SK-N-MC (cell line): Measurements from ENCODE around the gene PNMT.

ENCODE experiments used
- DNase-seq: peaks from one replicate; pipeline ENCODE4 v3.0.0-alpha.2; 2011; ENCODE audit warnings: low read depth, low spot score
- H3K27ac ChIP-seq: fragments of 200-600 bp; sonication (generic); 2 replicates; pipeline ENCODE4 v1.5.1; 2016; ENCODE audit warnings: mixed run types
- H3K36me3 ChIP-seq: fragments of 200-600 bp; sonication (generic); 2 replicates; pipeline ENCODE4 v1.6.1; 2017; ENCODE audit warnings: antibody characterized with exemption, low read length, mixed read lengths; ENCODE audit not compliant: insufficient read depth
- H3K4me3 ChIP-seq: fragments of 200-600 bp; sonication (generic); 2 replicates; pipeline ENCODE4 v1.5.1; 2016
- H3K9ac ChIP-seq: fragments of 200-600 bp; sonication (generic); 2 replicates; pipeline ENCODE4 v1.8.0; 2017; ENCODE audit warnings: mixed run types, mixed read lengths; ENCODE audit not compliant: insufficient read length
- H3K9me3 ChIP-seq: fragments of 200-600 bp; sonication (generic); 2 replicates; pipeline ENCODE4 v1.6.1; 2017; ENCODE audit warnings: low read depth, mild to moderate bottlenecking, antibody characterized with exemption, low read length, moderate library complexity, mixed read lengths
- EZH2 ChIP-seq: fragments of 200-600 bp; sonication (generic); IDR thresholded peaks from one replicate; pipeline ENCODE4 v1.6.1; 2017; ENCODE audit warnings: antibody characterized with exemption
- FOXP2 ChIP-seq: optimal IDR thresholded peaks from 2 replicates; pipeline ENCODE3; 2011; ENCODE audit warnings: mild to moderate bottlenecking, moderate library complexity; ENCODE audit not compliant: insufficient read depth; ENCODE audit errors: extremely low read length, control extremely low read depth
- POLR2AphosphoS5 ChIP-seq: IDR thresholded peaks from 2 replicates; pipeline ENCODE4 v1.6.1; 2012; ENCODE audit warnings: mild to moderate bottlenecking, low read depth, low read length, borderline replicate concordance

Gene PNMT

GRCh38 chr17:39670746-39671145 is 2.5 kb downstream of the PNMT start:
- H3K4me3 ChIP-seq = no peak overlapping the region
- H3K27ac ChIP-seq = no peak overlapping the region
- no peak for DNase-seq
- H3K9ac ChIP-seq = no peak overlapping the region
- TF ChIP-seq POLR2AphosphoS5 = no peak
- TF ChIP-seq EZH2 = no peak
- no peak for TF ChIP-seq FOXP2
- H3K9me3 ChIP-seq = no peaks in the 10 kb centered on the region
- no peaks in the 10 kb centered on the region for H3K36me3 ChIP-seq

GRCh38 chr17:39671651-39672521 is 3.6 kb downstream of the PNMT start:
- DNase-seq = no peak
- Histone ChIP-seq H3K9ac (no peak overlapping the region), H3K27ac (no peak overlapping the region), H3K36me3 (no peaks in the 10 kb centered on the region), H3K4me3 (no peak overlapping the region), H3K9me3 (no peaks in the 10 kb centered on the region)
- TF ChIP-seq EZH2 = no peak
- no peak for TF ChIP-seq FOXP2
- no peak for TF ChIP-seq POLR2AphosphoS5

- TF ChIP-seq POLR2AphosphoS5 (no peak), EZH2 (no peak), FOXP2 (no peak)
- Histone ChIP-seq H3K36me3 (no peaks in the 10 kb centered on the region), H3K27ac (no peak overlapping the region), H3K9ac (no peak overlapping the region), H3K4me3 (no peak overlapping the region), H3K9me3 (no peaks in the 10 kb centered on the region)
- DNase-seq = no peak
These were observed 4.5 kb downstream of the PNMT start for GRCh38 chr17:39672522-39673334.

- no peak for TF ChIP-seq POLR2AphosphoS5
- TF ChIP-seq EZH2 = no peak
- H3K9ac ChIP-seq = no peak overlapping the region
- H3K36me3 ChIP-seq = no peaks in the 10 kb centered on the region
These were observed 5.3 kb downstream of the PNMT start for GRCh38 chr17:39673335-39674081.

GRCh38 chr17:39674179-39674578 is 5.9 kb downstream of the PNMT start:
- H3K27ac ChIP-seq = no peak overlapping the region
- no peak for DNase-seq
- H3K9ac ChIP-seq = no peak overlapping the region
- H3K36me3 ChIP-seq = no peaks in the 10 kb centered on the region
- TF ChIP-seq POLR2AphosphoS5 (no peak), FOXP2 (no peak), EZH2 (no peak)
- no peak overlapping the region for H3K4me3 ChIP-seq
- no peaks in the 10 kb centered on the region for H3K9me3 ChIP-seq

More at GRCh38 chr17:39673335-39674081, 5.3 kb downstream of the PNMT start:
- no peaks in the 10 kb centered on the region for H3K9me3 ChIP-seq
- no peak overlapping the region for H3K27ac ChIP-seq
- no peak for DNase-seq
- H3K4me3 ChIP-seq = no peak overlapping the region

- H3K36me3 ChIP-seq = no peaks in the 10 kb centered on the region
- no peaks in the 10 kb centered on the region for H3K9me3 ChIP-seq
- TF ChIP-seq POLR2AphosphoS5 (no peak), FOXP2 (no peak), EZH2 (no peak)
- H3K4me3 ChIP-seq = no peak overlapping the region
- H3K27ac ChIP-seq = no peak overlapping the region
- DNase-seq = no peak
- H3K9ac ChIP-seq = no peak overlapping the region
These were observed 6.6 kb downstream of the PNMT start for GRCh38 chr17:39674702-39675389.

- DNase-seq = no peak
- H3K9ac ChIP-seq = no peak overlapping the region
- TF ChIP-seq FOXP2 (no peak), POLR2AphosphoS5 (no peak), EZH2 (no peak)
- no peaks in the 10 kb centered on the region for H3K36me3 ChIP-seq
- H3K27ac ChIP-seq = no peak overlapping the region
- no peaks in the 10 kb centered on the region for H3K9me3 ChIP-seq
- H3K4me3 ChIP-seq = no peak overlapping the region
These were observed 7.3 kb downstream of the PNMT start for GRCh38 chr17:39675390-39676082.
